Measurements from ENCODE around the gene PTER.
A peak's percentile ranks its signal among the peaks of the same experiment; 100 is the strongest.

PTER gene

GRCh38 chr10:16490511-16490910, 53.7 kb downstream of the PTER start:
- no peak for TF ChIP-seq CTCF (conservative IDR thresholded peaks at IDR 0.05; ENCODE audit: low read depth, low read length)
- no peak overlapping the region for H3K4me3 ChIP-seq (ENCODE audit: low read length)
- DNase-seq (ENCODE audit: low read depth), result no peak

- TF ChIP-seq CTCF (conservative IDR thresholded peaks at IDR 0.05; ENCODE audit: low read depth, low read length), result no peak
- DNase-seq (ENCODE audit: low read depth), result no peak
- no peak overlapping the region for H3K4me3 ChIP-seq (ENCODE audit: low read length)
Measured at GRCh38 chr10:16491933-16492332, 55.1 kb downstream of the PTER start.

- no peak for TF ChIP-seq CTCF (conservative IDR thresholded peaks at IDR 0.05; ENCODE audit: low read depth, low read length)
- no peak for DNase-seq (ENCODE audit: low read depth)
- no peak overlapping the region for H3K4me3 ChIP-seq (ENCODE audit: low read length)
Measured at GRCh38 chr10:16493884-16494536, 57.2 kb downstream of the PTER start.

- no peak overlapping the region for H3K4me3 ChIP-seq (ENCODE audit: low read length)
- no peak for TF ChIP-seq CTCF (conservative IDR thresholded peaks at IDR 0.05; ENCODE audit: low read depth, low read length)
- DNase-seq (ENCODE audit: low read depth), result no peak
Measured at GRCh38 chr10:16497911-16498310, 61.1 kb downstream of the PTER start.

- no peak for TF ChIP-seq CTCF (conservative IDR thresholded peaks at IDR 0.05; ENCODE audit: low read depth, low read length)
- DNase-seq (ENCODE audit: low read depth), result peak; percentile 40
- H3K4me3 ChIP-seq (ENCODE audit: low read length), result no peak overlapping the region
Measured at GRCh38 chr10:16505161-16505560, 68.4 kb downstream of the PTER start.

GRCh38 chr10:16509996-16510395, 73.2 kb downstream of the PTER start:
- H3K4me3 ChIP-seq (ENCODE audit: low read length), result no peak overlapping the region
- no peak for DNase-seq (ENCODE audit: low read depth)
- TF ChIP-seq CTCF (conservative IDR thresholded peaks at IDR 0.05; ENCODE audit: low read depth, low read length), result no peak

- no peak overlapping the region for H3K4me3 ChIP-seq (ENCODE audit: low read length)
- TF ChIP-seq CTCF (conservative IDR thresholded peaks at IDR 0.05; ENCODE audit: low read depth, low read length), result no peak
- DNase-seq (ENCODE audit: low read depth), result no peak
Measured at GRCh38 chr10:16510843-16511242, 74.0 kb downstream of the PTER start.
